ENCODE results near the gene TRIM14. TPM values are rescaled to one million over a fixed set of nuclear protein-coding genes. Genes with fewer than 3 reads are reported as not detected.
"Not testable (repeated sequence)": the region's sequence is repeated elsewhere in the genome, so short reads cannot be mapped to it uniquely, and the experiment has no call there.

The TRIM14 gene
- total RNA-seq, 1 experiment from 2014 or later, result 34.5 TPM

- H3K4me1 ChIP-seq, result peaks cover 26% of the 10 kb centered on the region
- DNase-seq, result peak; percentile 40 to 57
- Mint-ChIP-seq H3K4me1 (ENCODE audit: low read depth, unreplicated experiment) (peaks cover 29% of the 10 kb centered on the region), H3K36me3 (ENCODE audit: insufficient read depth, unreplicated experiment) (peaks cover 12% of the 10 kb centered on the region), H3K27ac (ENCODE audit: unreplicated experiment) (peak overlapping the region; percentile 7), H3K9me3 (ENCODE audit: unreplicated experiment) (no peaks in the 10 kb centered on the region), H3K27me3 (ENCODE audit: insufficient read depth, unreplicated experiment) (no peaks in the 10 kb centered on the region), H3K4me3 (ENCODE audit: unreplicated experiment) (peak overlapping the region; percentile 87)
- no peaks in the 10 kb centered on the region; the same call in 1 of the 2 replicates for H3K36me3 ChIP-seq (ENCODE audit: control insufficient read depth, insufficient read depth, low read length)
- ChIA-PET CTCF (interaction anchor here (0.7 to 1.1 kb wide), 2 partner anchors 56 to 71 kb away, joined by 3 read pairs; partner anchors contain the start of gene CORO2A), POLR2A (no interaction called here)
- H3K4me3 ChIP-seq (ENCODE audit: low read depth, low read length), result no peak overlapping the region
- no peaks in the 10 kb centered on the region for H3K27me3 ChIP-seq (replicated peaks; ENCODE audit: control insufficient read depth, insufficient read depth, low read length)
- intact Hi-C loops (cut with micrococcal nuclease; ENCODE audit: unreplicated experiment), result no loop called here
- TF ChIP-seq CTCF (IDR thresholded peaks at IDR 0.05; ENCODE audit: insufficient read depth in 1 of 2, low read depth in 1 of 2, low read length in 1 of 2, severe bottlenecking in 1 of 2, unreplicated experiment in 1 of 2), result no peak
- no TSS peak for BruUV-seq (replicated peaks)
- H3K9me3 ChIP-seq, result no peaks in the 10 kb centered on the region
Observed at GRCh38 chr9:98120476-98120875, 1.5 kb upstream of the TRIM14 start.

GRCh38 chr9:98117984-98118639 lies 910 bp downstream of the TRIM14 start:
- POLR2A ChIA-PET, result interaction anchor here (0.6 to 1.9 kb wide), 5 partner anchors 8 to 137 kb away, joined by 3 to 10 read pairs (median 7); partner anchors contain the start of gene TBC1D2
- TSS peak; percentile 22 for BruUV-seq (replicated peaks)
- CTCF ChIA-PET, result interaction anchor here (1.0 to 2.3 kb wide), 10 partner anchors 28 to 256 kb away, joined by 3 to 10 read pairs (median 5); partner anchors contain the start of genes CORO2A, TBC1D2 and TRMO
- H3K4me1 ChIP-seq, result peaks cover 26% of the 10 kb centered on the region
- Mint-ChIP-seq H3K27ac (ENCODE audit: unreplicated experiment) (peak overlapping the region; percentile 71), H3K36me3 (ENCODE audit: insufficient read depth, unreplicated experiment) (no peaks in the 10 kb centered on the region), H3K9me3 (ENCODE audit: unreplicated experiment) (no peaks in the 10 kb centered on the region), H3K4me1 (ENCODE audit: low read depth, unreplicated experiment) (peaks cover 29% of the 10 kb centered on the region), H3K27me3 (ENCODE audit: insufficient read depth, unreplicated experiment) (no peaks in the 10 kb centered on the region), H3K4me3 (ENCODE audit: unreplicated experiment) (peak overlapping the region; percentile 87)
- intact Hi-C loops (cut with micrococcal nuclease; ENCODE audit: unreplicated experiment), result loop anchor here (1.0 to 2.0 kb wide), 5 partner anchors 18 to 145 kb away; no protein-coding TSS in a partner anchor
- peak; percentile 71 to 84 for DNase-seq
- TF ChIP-seq CTCF (IDR thresholded peaks at IDR 0.05; ENCODE audit: insufficient read depth in 1 of 2, low read depth in 1 of 2, low read length in 1 of 2, severe bottlenecking in 1 of 2, unreplicated experiment in 1 of 2), result no peak
- no peaks in the 10 kb centered on the region for H3K36me3 ChIP-seq (ENCODE audit: control insufficient read depth, insufficient read depth, low read length)
- peak overlapping the region; percentile 84 for H3K4me3 ChIP-seq (ENCODE audit: low read depth, low read length)
- no peaks in the 10 kb centered on the region for H3K27me3 ChIP-seq (replicated peaks; ENCODE audit: control insufficient read depth, insufficient read depth, low read length)
- H3K9me3 ChIP-seq, result no peaks in the 10 kb centered on the region

DNA sequence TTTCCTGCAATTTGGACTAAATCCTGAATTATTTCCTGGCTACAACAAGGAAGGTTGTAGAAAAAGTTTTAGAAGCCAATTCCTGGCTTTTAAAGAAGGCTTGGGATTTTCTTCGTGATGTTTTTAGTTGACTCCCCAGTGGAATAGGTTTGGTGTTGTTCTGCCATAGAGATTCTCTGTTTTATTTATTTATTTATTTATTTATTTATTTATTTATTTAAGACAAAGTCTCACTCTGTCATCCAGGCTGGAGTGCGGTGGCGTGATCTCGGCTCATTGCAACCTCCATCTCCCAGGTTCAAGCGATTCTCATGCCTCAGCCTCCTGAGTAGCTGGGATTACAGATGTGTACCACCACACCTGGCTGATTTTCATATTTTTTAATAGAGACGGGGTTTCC lies 1.9 kb downstream of the TRIM14 start:
- H3K36me3 ChIP-seq (ENCODE audit: control insufficient read depth, insufficient read depth, low read length); H3K27me3 ChIP-seq (replicated peaks; ENCODE audit: control insufficient read depth, insufficient read depth, low read length); H3K27me3 Mint-ChIP-seq (ENCODE audit: insufficient read depth, unreplicated experiment); H3K4me3 Mint-ChIP-seq (ENCODE audit: unreplicated experiment); CTCF ChIA-PET; H3K9me3 Mint-ChIP-seq (ENCODE audit: unreplicated experiment); H3K27ac Mint-ChIP-seq (ENCODE audit: unreplicated experiment); intact Hi-C loops (cut with micrococcal nuclease; ENCODE audit: unreplicated experiment); H3K9me3 ChIP-seq; BruUV-seq (replicated peaks); H3K4me3 ChIP-seq (ENCODE audit: low read depth, low read length); DNase-seq; H3K36me3 Mint-ChIP-seq (ENCODE audit: insufficient read depth, unreplicated experiment): not testable (repeated sequence)
- peaks cover 26% of the 10 kb centered on the region for H3K4me1 ChIP-seq
- POLR2A ChIA-PET, result interaction anchor here (0.6 kb wide), 1 partner anchor 85 kb away, joined by 3 read pairs; no protein-coding TSS in a partner anchor
- peaks cover 29% of the 10 kb centered on the region for H3K4me1 Mint-ChIP-seq (ENCODE audit: low read depth, unreplicated experiment)

Data from Caco-2 (cell line).